ENCODE results near the gene PBXIP1. TPM values are rescaled to one million over a fixed set of nuclear protein-coding genes. Genes with fewer than 3 reads are reported as not detected.
"Not testable (repeated sequence)": the region's sequence is repeated elsewhere in the genome, so short reads cannot be mapped to it uniquely, and the experiment has no call there.

The PBXIP1 gene
- total and polyA plus RNA-seq, 2 experiments from 2014 or later: 53.0 to 61.0 TPM

DNA sequence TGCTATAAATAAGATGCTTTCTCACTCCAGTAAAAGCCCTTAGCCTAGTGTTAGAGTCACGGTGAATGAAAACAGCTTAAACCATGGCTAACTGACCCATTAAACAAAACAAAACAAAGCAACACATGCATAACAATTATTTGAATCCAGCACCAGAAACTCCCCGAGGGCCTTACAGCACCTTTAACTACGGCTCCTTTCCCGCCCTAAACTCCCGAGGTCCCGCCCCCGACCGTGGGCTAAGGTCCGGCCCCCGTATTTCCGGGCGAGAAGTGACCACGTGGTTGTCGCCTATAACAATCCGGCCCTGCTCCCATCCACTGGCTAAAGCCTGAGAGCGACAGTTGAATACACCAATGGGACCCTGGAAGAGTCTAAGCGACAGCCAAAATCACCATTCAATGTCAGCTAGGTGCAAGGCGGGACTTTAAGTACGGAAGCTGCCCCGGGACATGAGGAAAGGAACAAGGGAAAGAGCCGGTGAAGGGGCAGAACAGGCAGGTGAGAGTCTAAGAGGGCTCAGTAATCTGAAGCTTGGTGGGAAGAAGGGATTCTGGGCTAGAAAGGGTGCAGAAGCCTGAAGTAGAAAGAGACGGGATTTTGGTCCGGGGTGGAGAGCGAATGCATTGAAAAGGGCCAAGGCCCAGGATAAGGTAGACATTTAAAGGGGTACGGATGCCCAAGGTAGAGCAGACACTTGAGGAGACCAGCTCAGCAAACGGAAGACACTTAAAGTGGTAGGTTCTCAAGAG lies 27.2 kb upstream of the PBXIP1 start, which contains the start of gene FLAD1:
Gene FLAD1, plus strand, starts transcription at position 448 of the 752 bp plus-strand sequence. CDS start 351 bp downstream, outside the sequence.
- H3K4me1 ChIP-seq (ENCODE audit: insufficient read depth): peaks cover 11% of the 10 kb centered on the region

DNA sequence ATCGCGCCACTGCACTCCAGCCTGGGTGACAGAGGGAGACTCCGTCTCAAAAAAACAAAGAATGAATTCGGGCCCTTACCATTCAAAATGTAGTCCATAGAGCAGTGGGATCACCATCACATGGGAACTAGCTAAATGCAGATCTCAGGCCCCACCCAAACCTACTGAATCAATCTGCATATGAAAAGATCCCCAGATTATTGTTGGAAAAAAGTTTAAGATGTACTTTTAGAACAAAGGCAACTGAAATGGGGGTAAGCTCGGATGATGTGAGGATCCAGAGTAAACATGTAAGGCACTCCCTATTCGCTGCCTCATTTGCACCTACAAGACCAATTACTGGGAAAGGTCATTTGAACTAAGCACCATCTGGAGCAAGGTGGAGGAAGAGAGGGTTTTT lies 26.4 kb upstream of the PBXIP1 start:
- no peaks in the 10 kb centered on the region for H3K9me2 ChIP-seq (replicated peaks; ENCODE audit: insufficient read depth)
- H3K27ac ChIP-seq: no peak overlapping the region
- H3K27me3 ChIP-seq: no peaks in the 10 kb centered on the region
- WGBS (ENCODE audit: low lambda C conversion rate, missing lambda C conversion rate): 78% methylated on average over 6 of the region's 6 CpGs
- H3K4me2 ChIP-seq: peak overlapping the region; percentile 70
- peak overlapping the region; percentile 26 for H2AFZ ChIP-seq
- H4K20me1 ChIP-seq (ENCODE audit: insufficient read depth, poor library complexity, severe bottlenecking): no peaks in the 10 kb centered on the region
- DNase-seq (ENCODE audit: low spot score): no peak
- H3K79me2 ChIP-seq: peaks cover 58% of the 10 kb centered on the region
- H3K4me1 ChIP-seq (ENCODE audit: insufficient read depth): peaks cover 11% of the 10 kb centered on the region
- H3K4me3 ChIP-seq: peak overlapping the region; percentile 31
- H3K9me3 ChIP-seq (ENCODE audit: low read depth): no peaks in the 10 kb centered on the region
- H3K36me3 ChIP-seq (replicated peaks; ENCODE audit: insufficient read depth, low read depth): no peaks in the 10 kb centered on the region
- TF ChIP-seq EZH2 (IDR thresholded peaks at IDR 0.05; ENCODE audit: borderline replicate concordance): no peak
- TF ChIP-seq EZH2phosphoT487 (IDR thresholded peaks at IDR 0.05; ENCODE audit: low read depth, severe bottlenecking, unreplicated experiment): no peak
- TF ChIP-seq, protein P1, sequence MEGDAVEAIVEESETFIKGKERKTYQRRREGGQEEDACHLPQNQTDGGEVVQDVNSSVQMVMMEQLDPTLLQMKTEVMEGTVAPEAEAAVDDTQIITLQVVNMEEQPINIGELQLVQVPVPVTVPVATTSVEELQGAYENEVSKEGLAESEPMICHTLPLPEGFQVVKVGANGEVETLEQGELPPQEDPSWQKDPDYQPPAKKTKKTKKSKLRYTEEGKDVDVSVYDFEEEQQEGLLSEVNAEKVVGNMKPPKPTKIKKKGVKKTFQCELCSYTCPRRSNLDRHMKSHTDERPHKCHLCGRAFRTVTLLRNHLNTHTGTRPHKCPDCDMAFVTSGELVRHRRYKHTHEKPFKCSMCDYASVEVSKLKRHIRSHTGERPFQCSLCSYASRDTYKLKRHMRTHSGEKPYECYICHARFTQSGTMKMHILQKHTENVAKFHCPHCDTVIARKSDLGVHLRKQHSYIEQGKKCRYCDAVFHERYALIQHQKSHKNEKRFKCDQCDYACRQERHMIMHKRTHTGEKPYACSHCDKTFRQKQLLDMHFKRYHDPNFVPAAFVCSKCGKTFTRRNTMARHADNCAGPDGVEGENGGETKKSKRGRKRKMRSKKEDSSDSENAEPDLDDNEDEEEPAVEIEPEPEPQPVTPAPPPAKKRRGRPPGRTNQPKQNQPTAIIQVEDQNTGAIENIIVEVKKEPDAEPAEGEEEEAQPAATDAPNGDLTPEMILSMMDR (IDR thresholded peaks at IDR 0.05; ENCODE audit: poor library complexity): no peak

More for the DNA sequence above, 27.2 kb upstream of the PBXIP1 start, which contains the start of gene FLAD1:
- Histone ChIP-seq H3K27me3 (no peaks in the 10 kb centered on the region), H3K79me2 (peaks cover 52% of the 10 kb centered on the region), H3K4me3 (peak within 1 kb of the TSS; percentile 46), H4K20me1 (ENCODE audit: insufficient read depth, poor library complexity, severe bottlenecking) (no peaks in the 10 kb centered on the region), H3K9me3 (ENCODE audit: low read depth) (no peaks in the 10 kb centered on the region), H3K27ac (peak within 1 kb of the TSS; percentile 49), H2AFZ (peak within 1 kb of the TSS; percentile 26), H3K36me3 (replicated peaks; ENCODE audit: insufficient read depth, low read depth) (no peaks in the 10 kb centered on the region), H3K9me2 (replicated peaks; ENCODE audit: insufficient read depth) (no peaks in the 10 kb centered on the region), H3K4me2 (peak within 1 kb of the TSS; percentile 95)
- TF ChIP-seq, protein P1 (IDR thresholded peaks at IDR 0.05; ENCODE audit: poor library complexity): no peak
- TF ChIP-seq EZH2phosphoT487 (IDR thresholded peaks at IDR 0.05; ENCODE audit: low read depth, severe bottlenecking, unreplicated experiment) (no peak), EZH2 (IDR thresholded peaks at IDR 0.05; ENCODE audit: borderline replicate concordance) (no peak)
- WGBS (ENCODE audit: low lambda C conversion rate, missing lambda C conversion rate): under 1% methylated on average over 26 of the region's 26 CpGs
- DNase-seq (ENCODE audit: low spot score): peak; percentile 99

- TF ChIP-seq EZH2 (IDR thresholded peaks at IDR 0.05; ENCODE audit: borderline replicate concordance) (no peak), EZH2phosphoT487 (IDR thresholded peaks at IDR 0.05; ENCODE audit: low read depth, severe bottlenecking, unreplicated experiment) (no peak)
- TF ChIP-seq, protein P1 (IDR thresholded peaks at IDR 0.05; ENCODE audit: poor library complexity): no peak
These were observed 22.5 kb upstream of the PBXIP1 start for GRCh38 chr1:154978360-154978759.

DNA sequence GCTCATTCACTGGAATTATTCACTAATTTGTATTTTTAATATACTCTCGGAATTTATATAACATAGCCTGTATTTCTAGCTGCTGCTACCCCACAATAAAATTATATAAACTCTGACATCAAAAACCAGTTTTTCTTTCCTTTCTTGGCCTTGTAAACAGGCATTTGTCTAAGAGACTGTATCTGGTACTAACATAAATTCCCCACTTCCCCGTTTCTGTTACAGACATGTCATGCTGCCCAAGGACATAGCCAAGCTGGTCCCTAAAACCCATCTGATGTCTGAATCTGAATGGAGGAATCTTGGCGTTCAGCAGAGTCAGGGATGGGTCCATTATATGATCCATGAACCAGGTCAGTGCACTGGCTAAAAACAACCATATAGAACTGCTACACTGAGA lies 21.9 kb upstream of the PBXIP1 start:
- H3K4me2 ChIP-seq; H3K9me3 ChIP-seq (ENCODE audit: low read depth); H3K36me3 ChIP-seq (replicated peaks; ENCODE audit: insufficient read depth, low read depth); H4K20me1 ChIP-seq (ENCODE audit: insufficient read depth, poor library complexity, severe bottlenecking); H2AFZ ChIP-seq; H3K9me2 ChIP-seq (replicated peaks; ENCODE audit: insufficient read depth); DNase-seq (ENCODE audit: low spot score); H3K4me3 ChIP-seq; H3K27me3 ChIP-seq: not testable (repeated sequence)
- H3K79me2 ChIP-seq: peaks cover 38% of the 10 kb centered on the region
- H3K27ac ChIP-seq: peak overlapping the region; percentile 92
- peaks cover 13% of the 10 kb centered on the region for H3K4me1 ChIP-seq (ENCODE audit: insufficient read depth)
- WGBS (ENCODE audit: low lambda C conversion rate, missing lambda C conversion rate): 80% methylated on average over 3 of the region's 3 CpGs

More at GRCh38 chr1:154978360-154978759, 22.5 kb upstream of the PBXIP1 start:
- Histone ChIP-seq H3K4me1 (ENCODE audit: insufficient read depth) (peaks cover 8% of the 10 kb centered on the region), H4K20me1 (ENCODE audit: insufficient read depth, poor library complexity, severe bottlenecking) (no peaks in the 10 kb centered on the region), H3K4me3 (no peak overlapping the region), H3K9me2 (replicated peaks; ENCODE audit: insufficient read depth) (no peaks in the 10 kb centered on the region), H3K36me3 (replicated peaks; ENCODE audit: insufficient read depth, low read depth) (no peaks in the 10 kb centered on the region), H3K79me2 (peaks cover 38% of the 10 kb centered on the region), H3K27me3 (no peaks in the 10 kb centered on the region), H3K4me2 (no peak overlapping the region), H3K27ac (no peak overlapping the region), H3K9me3 (ENCODE audit: low read depth) (no peaks in the 10 kb centered on the region), H2AFZ (no peak overlapping the region)
- WGBS (ENCODE audit: low lambda C conversion rate, missing lambda C conversion rate): 97% methylated on average over 3 of the region's 3 CpGs
- no peak for DNase-seq (ENCODE audit: low spot score)

All from hepatocyte (in vitro differentiated cells).